ENCODE data around the gene FEM1B.

The FEM1B gene

GRCh38 chr15:68284616-68285258 is 7.2 kb downstream of the FEM1B start:
- no peak overlapping the region for H3K4me3 ChIP-seq (ENCODE audit: low read depth, low read length)
- no peak for TF ChIP-seq CTCF (IDR thresholded peaks at IDR 0.05; ENCODE audit: control insufficient read depth, extremely low read depth, insufficient read depth)
- DNase-seq (ENCODE audit: low read depth) = no peak

DNA sequence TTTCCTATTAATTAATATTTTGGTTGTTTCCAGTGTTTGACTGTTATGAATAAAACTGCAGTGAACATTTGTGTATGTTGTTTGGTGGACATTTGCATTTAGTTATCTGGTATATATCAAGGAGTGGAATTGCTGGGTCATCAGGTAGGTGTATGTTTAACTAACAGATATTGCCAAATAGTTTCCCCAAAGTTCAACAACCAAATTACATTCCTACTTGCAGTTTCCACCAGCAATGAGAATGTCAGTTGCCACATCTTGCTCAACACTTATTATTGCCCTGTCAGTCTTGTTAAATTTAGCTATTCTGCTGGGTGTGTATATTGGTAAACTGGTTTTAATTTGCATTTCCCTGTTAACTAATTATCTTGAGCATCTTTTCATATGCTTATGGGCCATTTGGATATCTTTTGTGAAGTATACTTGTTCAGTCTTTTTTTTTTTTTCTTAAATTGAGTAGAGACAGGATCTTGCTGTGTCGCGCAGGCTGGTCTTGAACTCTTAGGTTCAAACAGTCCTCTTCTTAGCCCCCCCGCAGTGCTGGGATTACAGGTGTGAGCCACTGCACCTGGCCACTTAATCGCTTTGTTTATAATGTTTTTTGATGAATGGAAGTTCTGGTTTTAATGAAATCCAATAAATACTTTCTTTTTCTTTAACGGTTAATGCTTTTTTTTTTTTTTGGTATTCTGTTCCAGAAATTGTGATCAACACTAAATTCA is 7.9 kb downstream of the FEM1B start:
- no peak for DNase-seq (ENCODE audit: low read depth)
- H3K4me3 ChIP-seq (ENCODE audit: low read depth, low read length) = no peak overlapping the region
- no peak for TF ChIP-seq CTCF (IDR thresholded peaks at IDR 0.05; ENCODE audit: control insufficient read depth, extremely low read depth, insufficient read depth)

DNA sequence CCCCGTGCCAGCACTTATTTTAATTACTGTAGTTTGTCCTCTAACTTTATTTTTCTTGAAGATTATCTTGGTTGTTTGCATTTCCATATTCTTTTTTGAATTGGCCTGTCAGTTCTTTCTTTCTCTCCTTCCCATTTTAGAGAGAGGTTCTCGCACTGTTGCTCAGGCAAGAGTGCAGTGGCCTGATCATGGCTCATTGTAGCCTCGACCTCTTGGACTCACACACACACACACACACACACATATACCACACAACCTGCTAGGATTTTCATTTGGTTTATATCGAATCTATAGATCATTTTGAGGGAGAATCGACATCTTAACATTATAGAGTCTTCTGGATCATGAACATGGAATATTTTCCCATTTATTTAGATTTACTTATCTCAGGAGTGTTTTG is 8.7 kb downstream of the FEM1B start:
- no peak overlapping the region for H3K4me3 ChIP-seq (ENCODE audit: low read depth, low read length)
- no peak for TF ChIP-seq CTCF (IDR thresholded peaks at IDR 0.05; ENCODE audit: control insufficient read depth, extremely low read depth, insufficient read depth)
- no peak for DNase-seq (ENCODE audit: low read depth)

GRCh38 chr15:68289057-68289456 is 11.5 kb downstream of the FEM1B start:
- DNase-seq (ENCODE audit: low read depth) = no peak
- TF ChIP-seq CTCF (IDR thresholded peaks at IDR 0.05; ENCODE audit: control insufficient read depth, extremely low read depth, insufficient read depth) = no peak
- no peak overlapping the region for H3K4me3 ChIP-seq (ENCODE audit: low read depth, low read length)

DNA sequence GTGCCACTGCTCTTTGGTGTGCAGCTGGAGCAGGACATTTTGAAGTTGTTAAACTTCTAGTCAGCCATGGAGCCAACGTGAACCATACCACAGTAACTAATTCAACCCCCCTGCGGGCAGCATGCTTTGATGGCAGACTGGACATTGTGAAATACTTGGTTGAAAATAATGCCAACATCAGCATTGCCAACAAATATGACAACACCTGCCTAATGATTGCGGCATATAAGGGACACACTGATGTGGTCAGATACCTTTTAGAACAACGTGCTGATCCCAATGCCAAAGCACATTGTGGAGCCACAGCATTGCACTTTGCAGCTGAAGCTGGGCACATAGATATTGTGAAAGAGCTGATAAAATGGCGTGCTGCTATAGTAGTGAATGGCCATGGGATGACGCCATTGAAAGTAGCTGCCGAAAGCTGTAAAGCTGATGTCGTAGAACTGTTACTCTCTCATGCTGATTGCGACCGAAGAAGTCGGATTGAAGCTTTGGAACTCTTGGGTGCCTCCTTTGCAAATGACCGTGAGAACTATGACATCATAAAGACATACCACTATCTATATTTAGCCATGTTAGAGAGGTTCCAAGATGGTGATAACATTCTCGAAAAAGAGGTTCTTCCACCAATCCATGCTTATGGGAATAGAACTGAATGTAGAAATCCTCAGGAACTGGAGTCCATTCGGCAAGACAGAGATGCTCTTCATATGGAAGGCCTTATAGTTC is 12.2 kb downstream of the FEM1B start:
- DNase-seq (ENCODE audit: low read depth) = no peak
- TF ChIP-seq CTCF (IDR thresholded peaks at IDR 0.05; ENCODE audit: control insufficient read depth, extremely low read depth, insufficient read depth) = no peak
- no peak overlapping the region for H3K4me3 ChIP-seq (ENCODE audit: low read depth, low read length)

GRCh38 chr15:68290715-68291114 is 13.2 kb downstream of the FEM1B start:
- DNase-seq (ENCODE audit: low read depth) = no peak
- TF ChIP-seq CTCF (IDR thresholded peaks at IDR 0.05; ENCODE audit: control insufficient read depth, extremely low read depth, insufficient read depth) = no peak
- H3K4me3 ChIP-seq (ENCODE audit: low read depth, low read length) = no peak overlapping the region

All from LNCaP clone FGC (cell line).